Stimulated activated CD8-positive, alpha-beta memory T cell treated with anti-CD3 and anti-CD28 coated beads, Interleukin-7, amount 100 ng/mL, for 48 hours (primary cell): Measurements from ENCODE around the gene C1orf115.
A peak's percentile ranks its signal among the peaks of the same experiment; 100 is the strongest.
"Not testable (repeated sequence)": the region's sequence is repeated elsewhere in the genome, so short reads cannot be mapped to it uniquely, and the experiment has no call there.

Experiments
- DNase-seq, 2 donors: peaks; one replicate each; pipeline ENCODE4 v3.0.0-alpha.2; 2020; ENCODE audit warnings: low read depth in 1 of 2; ENCODE audit errors: extremely low read depth in 1 of 2

Gene C1orf115, protein sequence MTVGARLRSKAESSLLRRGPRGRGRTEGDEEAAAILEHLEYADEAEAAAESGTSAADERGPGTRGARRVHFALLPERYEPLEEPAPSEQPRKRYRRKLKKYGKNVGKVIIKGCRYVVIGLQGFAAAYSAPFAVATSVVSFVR

DNA sequence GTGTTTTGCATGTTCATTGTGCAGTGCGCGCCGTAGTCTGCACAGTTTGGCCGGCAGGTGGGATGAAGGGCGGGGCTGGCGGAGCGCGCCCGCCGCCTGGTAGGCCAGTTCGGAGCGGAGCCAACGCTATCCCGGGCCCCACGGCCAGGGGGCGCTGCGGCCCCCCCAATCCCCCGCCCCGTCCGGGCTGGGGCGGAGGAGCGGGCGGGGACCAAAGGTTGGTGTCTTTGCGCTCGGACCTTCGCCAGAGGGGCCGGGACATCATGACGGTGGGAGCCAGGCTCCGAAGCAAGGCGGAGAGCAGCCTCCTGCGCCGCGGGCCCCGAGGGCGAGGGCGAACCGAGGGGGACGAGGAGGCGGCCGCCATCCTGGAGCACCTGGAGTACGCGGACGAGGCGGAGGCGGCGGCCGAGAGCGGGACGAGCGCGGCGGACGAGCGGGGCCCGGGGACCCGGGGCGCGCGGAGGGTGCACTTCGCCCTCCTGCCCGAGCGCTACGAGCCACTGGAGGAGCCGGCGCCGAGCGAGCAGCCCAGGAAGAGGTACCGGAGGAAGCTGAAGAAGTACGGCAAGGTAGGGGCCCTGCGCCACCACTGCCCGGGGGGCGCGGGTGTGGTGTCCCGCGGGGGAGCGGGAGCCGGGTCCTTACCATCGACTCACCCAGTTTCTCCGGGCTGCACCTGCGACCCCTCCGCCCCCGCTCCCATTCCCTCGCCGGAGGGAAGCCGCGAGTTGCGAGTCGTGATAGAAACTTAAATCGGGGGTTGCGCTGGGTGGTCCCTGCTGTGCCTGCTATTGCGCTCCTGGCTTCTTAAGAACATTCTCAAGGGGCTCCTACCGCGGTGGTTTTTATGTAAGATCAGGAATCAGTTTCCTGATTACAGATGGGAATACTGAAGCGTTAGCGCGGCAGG, at the start of gene C1orf115:
Gene C1orf115 (plus strand): TSS at position 224 of the 913 bp plus-strand sequence. CDS start 40 bp downstream, at position 264.
- DNase-seq: peak; percentile 36 to 45

DNA sequence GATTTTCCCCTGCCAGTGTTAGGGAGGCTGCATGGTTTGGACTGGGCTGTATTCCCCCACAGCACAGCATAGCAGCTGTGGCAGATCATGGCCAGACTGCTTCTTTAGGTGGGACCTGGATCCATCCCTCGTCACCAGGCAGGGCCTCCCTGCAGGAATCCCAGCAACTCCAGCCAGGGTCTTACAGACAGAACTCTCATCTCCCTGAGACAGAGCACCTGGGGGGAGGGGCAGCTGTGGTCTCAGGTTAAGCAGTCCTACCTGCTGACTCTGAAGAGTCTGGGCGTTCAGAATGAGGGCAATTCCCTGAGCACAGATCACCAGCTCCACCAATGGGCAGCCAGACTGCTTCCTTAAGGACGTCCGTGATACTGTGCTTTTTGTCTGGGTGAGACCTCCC, 47.9 kb upstream of the C1orf115 start:
- no peak for DNase-seq

DNA sequence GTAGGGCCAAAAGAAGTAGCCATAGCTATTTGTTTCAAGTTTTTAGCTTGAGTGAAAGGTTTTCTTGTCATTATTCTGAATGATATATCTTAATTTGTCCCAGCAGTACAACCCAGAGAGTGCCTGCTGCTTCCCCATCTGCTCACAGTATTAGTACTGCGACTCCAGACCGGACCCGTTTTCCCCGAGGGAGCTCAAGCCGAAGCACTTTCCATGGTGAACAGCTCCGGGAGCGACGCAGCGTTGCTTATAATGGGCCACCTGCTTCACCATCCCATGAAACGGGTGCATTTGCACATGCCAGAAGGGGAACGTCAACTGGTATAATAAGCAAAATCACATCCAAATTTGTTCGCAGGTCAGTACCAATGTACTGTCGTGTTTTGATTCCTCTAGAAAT, 37.2 kb upstream of the C1orf115 start:
- no peak for DNase-seq

DNA sequence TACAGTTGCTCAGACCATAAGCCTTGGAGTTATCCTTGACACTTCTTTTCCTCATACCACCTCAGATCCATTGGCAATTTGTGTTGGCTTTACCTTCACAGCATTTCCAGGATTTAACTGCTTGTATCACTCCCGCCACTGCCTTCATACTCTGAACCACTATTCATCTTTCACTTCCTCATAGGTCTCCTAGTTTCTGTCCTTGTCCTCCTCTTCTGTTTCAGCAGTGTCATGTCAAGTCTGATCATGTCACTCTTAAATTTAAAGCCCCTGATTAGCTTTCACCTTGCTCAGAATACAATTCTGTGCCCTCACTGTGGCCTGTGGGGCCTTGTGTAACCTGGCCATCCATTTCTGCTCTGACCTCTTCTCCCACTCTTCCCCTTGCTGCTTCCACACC, 34.7 kb upstream of the C1orf115 start:
- DNase-seq: no peak

DNA sequence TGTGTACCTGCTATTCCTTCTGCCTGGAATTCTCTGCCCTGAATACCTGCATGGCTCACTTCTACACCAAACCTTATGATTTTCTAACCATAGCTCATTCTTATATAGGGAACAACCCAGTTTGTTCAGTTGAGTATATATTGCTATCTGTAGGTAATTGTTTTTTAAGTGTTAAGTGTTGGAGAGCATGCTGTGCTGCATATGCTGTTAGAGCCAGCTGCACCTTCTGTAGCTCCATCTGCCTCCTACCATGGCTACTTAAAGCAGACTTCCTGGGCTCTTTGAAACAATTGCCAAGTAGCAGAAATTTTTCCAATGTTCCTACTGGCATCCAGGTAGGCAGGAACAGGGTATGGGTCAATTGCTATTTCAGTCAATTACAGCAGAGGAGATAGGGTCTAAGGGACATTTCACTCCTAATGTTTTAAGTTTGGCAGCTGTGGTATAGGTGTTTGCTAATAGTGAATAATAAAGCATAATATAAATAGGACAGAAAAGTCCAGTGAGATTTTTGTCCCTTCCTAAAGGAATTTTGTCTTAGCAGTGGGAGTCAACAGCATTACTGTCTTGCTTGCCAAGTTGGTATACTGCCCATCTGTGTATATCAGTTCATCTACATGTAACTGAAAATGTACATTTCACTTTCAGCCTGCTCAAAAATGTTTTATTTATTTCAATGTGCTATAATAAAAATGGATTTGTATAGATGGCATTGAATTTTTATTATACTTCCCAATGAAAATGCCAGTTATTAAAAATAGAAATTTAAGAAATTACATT, 34.0 kb upstream of the C1orf115 start:
- no peak for DNase-seq

DNA sequence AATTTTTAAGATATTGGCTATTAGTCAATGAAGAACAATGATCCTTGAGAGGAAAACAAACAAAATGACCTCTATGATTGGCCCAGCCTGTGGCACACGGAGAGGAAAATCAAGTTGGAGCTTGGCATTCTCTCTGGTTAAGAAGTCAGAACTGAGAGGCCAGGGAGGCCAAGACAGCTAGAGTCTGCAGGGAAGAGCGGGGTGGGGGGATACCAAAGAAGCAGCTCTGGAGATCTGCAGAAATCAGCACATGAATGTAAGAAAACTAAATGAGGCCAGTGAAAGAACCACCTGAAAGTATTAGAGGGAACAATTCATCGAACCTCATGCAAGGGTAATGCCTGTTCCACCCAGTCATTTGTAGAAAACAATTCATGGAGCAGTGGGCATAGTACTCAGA, 23.8 kb upstream of the C1orf115 start:
- no peak for DNase-seq

DNA sequence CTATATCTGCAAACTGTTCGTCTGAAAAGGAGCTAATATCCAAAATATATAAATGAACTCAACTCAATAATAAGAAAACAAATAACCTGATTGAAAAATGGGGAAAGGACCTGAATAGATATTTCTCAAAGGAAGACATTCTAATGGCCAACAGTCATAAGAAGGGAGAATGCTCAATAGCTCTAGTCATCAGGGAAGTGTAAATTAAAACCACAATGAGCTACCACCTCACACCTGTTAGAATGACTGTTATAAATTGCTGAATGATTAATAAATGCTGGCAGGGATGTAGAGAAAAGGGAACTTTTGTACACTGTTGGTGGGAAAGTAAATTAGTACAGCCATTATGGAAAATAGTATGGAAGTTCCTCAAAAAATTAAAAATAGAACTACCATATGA, 21.2 kb upstream of the C1orf115 start:
- no peak for DNase-seq

DNA sequence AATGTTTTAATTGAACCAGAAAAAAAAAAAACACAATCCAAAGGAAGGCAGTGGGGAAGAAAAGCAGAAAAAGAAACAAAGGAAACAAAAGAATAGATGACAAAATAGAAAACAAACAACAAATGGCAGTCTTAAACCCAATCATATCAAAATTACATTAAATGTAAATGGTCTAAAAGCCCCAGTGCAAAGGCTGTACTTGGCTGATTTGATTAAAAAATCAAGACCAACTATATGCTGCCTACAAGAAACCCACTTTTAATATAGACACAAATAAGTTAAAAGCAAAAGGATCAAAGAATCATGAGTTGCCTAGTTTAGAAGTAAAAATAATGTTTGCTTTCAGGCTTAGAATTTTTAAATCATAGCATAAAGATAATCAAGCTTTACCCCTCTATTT, 19.8 kb upstream of the C1orf115 start:
- DNase-seq: no peak

DNA sequence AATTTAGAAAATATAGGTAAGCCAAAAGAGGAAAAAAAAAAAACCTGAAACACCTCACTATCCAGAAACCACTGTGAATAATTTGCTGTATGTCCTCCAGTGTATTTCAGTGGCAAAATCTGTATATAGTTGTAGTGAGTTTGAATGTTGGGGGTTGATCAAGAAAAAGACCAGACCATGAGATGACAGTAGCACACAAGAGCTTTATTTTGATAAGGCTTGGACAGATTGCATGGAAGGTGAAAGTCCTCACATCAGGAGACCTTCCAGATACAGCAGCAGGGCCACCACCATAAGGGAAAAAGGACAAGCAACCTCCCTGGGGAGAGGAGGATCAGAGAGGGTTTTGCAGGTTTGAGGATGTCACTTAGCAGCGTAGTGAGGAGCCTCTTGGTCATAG, 16.2 kb upstream of the C1orf115 start:
- DNase-seq: no peak

DNA sequence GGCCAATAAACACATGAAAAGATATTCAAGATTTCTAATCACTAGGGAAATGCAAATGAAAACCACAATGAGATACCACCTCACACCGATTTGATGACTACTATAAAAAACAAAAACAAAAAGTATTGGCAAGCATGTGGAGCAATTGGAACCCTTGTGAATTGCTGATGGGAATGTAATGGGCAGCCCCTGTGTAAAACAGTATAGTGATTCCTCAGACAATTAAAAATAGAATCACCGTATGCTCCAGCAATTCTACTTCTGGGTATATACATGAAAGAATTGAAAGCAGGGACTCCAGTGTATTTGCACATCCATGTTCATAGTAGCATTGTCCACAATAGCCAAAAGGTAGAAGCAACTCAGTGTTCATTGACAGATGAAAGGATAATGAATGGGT, 12.9 kb upstream of the C1orf115 start:
- DNase-seq: no peak

DNA sequence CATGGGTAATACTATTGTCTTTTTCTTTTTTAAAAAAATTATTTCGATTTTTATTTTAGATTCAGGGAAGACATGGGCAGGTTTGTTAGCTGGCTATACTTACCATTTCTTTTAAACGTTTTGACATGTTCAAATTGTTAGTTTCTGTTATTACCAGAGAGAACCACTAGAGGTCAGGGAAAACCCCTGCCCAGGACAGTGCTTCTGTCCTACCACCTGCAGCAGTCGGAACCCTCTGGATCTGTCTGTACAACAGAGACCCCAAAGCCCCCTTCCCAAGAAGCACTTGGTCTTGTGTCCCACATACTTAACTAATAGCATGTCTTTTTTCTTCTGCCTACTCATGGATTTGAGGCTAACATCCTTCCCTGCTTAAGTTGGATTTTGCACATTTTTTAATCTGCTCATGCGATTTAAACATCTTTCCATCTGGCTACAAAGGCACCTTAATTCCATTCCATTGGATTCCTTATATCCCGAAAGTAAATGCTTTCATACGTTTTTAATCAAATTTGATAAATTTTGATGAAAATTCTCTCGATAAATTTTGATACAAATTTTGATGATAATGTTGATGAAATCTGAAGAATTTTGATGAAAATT, 10.0 kb upstream of the C1orf115 start:
- no peak for DNase-seq

DNA sequence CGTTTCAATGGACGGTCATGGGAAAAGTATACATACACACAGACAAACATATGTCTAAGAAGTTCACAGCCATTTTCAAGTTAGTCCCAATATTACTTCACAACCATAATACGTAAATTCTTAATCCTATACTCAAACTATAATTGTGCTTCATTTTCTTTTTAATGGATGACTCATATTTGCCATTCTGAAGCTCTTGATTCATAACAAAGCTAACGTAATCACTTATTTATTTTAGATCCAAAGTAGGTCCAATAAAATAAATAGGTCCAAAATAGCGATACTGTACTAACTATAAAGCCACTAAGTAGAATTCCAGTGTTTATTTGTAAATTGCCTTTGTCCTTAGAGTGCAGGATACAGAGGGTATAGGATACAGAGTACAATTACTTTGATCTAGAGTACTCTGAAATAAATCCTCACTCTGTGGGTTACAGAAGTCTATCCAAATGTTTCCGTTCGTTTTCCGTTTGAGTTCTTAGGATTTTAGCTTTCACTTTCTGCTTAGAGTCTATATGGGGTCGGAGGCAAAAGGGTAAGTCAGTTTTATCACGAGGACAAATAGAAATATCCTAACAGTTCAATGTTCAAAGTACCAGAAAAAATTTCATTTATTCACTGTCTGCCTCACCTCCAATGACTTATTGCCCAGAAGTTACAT, 8.8 kb upstream of the C1orf115 start:
- no peak for DNase-seq

DNA sequence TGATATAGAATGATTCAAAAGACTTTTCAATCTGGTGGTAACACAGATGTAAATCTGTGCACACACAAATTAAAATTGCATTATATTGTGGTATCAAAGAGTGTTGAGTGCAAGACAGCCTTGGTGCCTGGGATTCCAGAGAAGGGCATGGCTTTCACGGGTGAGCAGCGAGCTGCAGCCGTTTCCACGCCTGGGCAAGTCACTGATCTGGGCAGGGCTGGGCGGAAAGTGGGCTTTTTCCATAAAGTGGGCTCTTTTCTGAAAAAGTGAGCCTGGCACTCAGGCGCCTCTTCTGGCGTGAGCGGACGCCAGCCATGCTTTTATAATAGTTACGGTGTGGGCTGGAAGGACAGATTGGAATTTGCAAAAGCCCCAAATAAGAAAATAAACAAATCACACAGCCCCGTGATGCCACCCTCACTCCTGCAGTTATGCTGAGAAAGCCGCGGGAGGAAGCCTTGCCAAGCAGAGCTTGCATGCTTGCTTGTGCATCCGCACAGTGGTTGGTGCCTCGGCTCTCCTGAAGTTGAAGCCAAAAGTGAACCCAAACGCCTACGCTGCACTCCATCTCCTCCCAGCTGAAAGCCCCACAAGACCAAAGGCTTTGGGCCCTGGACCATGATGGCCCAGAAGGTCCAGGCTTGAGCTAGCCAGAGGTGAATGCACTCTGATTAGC, 7.1 kb upstream of the C1orf115 start:
- DNase-seq: no peak

DNA sequence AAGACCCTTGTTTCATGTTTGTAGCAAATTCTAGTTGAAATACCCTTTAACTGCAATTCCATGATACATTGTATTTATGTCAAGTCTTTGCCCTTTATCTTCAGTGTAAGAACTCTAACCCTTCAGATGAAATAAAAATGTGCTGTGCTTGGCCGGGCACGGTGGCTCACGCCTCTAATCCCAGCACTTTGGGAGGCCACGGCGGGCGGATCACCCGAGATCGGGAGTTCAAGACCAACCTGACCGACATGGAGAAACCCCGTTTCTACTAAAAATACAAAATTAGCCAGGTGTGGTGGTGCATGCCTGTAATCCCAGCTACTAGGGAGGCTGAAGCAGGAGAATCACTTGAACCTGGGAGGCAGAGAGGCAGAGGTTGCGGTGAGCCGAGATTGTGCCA, 6.4 kb upstream of the C1orf115 start:
- DNase-seq: not testable (repeated sequence)

DNA sequence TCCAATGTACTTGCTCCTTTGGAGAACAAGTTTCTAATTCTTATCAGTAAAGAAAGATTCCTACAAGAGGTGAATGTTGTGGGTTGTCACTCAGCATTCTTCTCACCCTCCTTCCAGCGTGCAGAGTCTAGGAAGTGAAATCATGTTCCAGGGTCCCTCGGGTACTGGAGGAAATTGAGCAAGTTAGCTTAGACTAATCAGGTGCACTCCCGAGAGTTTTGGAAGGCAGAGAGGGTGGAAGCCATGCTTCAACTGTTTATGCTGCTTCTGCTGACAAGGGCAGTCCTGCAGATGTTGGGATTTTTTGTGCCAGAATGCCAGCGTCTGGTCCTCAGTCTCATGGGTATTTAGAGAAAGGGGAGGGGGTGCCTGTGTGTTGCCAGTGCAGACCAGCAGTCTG, 5.3 kb upstream of the C1orf115 start:
- DNase-seq: no peak

DNA sequence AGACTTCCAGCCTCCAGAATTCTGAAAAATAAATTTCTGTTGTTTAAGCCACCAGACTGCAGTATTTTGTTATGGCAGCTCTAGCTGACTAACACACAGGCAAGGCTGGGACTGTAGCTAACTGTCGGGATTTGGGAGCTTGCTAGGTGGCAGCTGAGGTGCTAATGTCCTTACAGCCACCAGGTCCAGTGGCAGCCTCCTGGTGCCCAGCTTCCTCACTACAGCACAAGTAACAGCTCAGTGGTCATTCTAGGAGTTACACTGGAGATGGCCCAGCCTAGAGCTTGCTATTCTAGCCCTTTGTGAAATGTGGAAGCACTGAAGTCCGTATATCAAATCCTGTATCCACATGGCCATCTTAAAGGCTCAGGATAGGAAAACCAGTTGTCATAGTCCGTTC, 4.3 kb upstream of the C1orf115 start:
- no peak for DNase-seq

DNA sequence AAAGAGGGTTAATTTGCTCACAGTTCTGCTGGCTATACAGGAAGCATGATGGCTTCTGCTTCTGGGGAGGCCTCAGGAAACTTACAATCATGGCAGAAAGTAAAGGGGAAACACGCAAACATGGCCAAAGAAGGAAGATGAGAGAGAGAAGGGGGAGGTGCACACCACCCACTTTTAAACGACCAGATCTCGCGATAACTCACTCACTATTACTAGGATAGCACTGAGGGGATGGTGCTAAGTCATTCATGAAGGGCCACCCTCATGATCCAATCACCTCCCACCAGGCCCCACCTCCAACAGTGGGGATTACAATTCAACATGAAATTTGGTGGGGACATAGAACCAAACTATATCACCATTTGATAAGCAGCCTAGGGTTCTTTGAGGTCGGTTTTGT, 2.4 kb upstream of the C1orf115 start:
- no peak for DNase-seq

DNA sequence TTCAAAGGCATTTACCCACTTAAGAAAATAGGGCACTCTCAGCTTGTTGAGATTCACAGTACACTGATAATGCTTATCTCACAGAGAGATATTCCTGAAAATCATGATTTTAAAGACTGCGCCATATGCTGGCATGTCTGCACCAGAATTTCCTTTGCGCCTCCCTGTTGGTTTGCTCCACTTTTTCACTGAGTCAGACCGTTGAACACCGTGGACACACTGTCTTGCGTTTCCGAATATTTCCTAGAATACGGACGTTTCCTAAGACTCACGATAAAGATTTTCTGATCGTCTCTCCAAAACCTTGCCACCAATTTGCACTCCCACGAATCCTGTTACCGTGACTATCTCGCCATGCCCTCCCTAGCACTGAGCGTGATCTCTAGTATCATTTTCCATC, 497 bp upstream of the C1orf115 start:
- DNase-seq: no peak

DNA sequence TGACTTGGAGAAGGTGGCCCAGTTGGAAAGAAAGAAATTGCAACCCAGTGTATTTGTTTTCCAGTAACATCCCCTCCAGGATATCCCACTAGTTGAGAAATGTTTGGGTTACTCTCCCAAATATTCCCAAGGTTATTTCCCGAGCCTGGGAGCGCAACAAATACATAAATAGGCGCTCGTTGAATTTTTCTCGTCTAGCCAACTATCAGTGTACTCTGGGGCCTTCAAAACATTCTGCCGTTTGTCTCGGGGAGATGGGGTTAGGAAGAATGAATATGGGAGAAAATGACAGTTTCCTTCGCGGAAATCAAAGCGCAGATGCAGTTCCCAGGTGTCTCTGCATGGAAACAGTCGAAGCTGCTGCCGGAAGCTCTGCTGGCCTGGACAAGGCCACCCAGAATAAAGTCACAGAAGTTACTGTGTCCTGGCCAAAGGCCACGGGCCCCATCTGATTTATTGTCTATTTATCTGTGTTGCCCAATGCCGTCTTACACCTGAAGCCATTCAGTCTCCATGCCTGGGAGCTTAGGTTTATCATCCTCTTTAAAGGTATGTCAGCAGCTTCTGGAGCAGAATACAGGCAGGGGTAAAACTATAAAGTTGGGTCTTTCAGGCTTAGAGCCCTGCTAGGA, 1.0 kb downstream of the C1orf115 start:
- DNase-seq: no peak
